ENCODE data around the gene MLYCD. TPM values are rescaled to one million over a fixed set of nuclear protein-coding genes. Genes with fewer than 3 reads are reported as not detected.
A peak's percentile ranks its signal among the peaks of the same experiment; 100 is the strongest.

Gene MLYCD
- total RNA-seq, 1 donor, result 5.1 TPM

GRCh38 chr16:83935005-83935857 lies 36.3 kb downstream of the MLYCD start:
- Histone ChIP-seq H3K4me1 (ENCODE audit: insufficient read depth, low read length) (peaks cover 15% of the 10 kb centered on the region), H3K79me2 (ENCODE audit: insufficient read depth, low read length) (no peaks in the 10 kb centered on the region), H2AFZ (ENCODE audit: low read length) (no peak overlapping the region), H3K27ac (ENCODE audit: low read depth, low read length) (no peak overlapping the region), H3K27me3 (ENCODE audit: insufficient read depth, low read length) (no peaks in the 10 kb centered on the region), H3K4me2 (ENCODE audit: insufficient read depth, low read length) (no peak overlapping the region), H3K36me3 (ENCODE audit: insufficient read depth, low read length) (no peaks in the 10 kb centered on the region), H3K4me3 (ENCODE audit: insufficient read depth, low read length) (no peak overlapping the region), H3K9me3 (ENCODE audit: low read depth, low read length) (no peaks in the 10 kb centered on the region), H4K20me1 (ENCODE audit: insufficient read depth, low read length) (no peaks in the 10 kb centered on the region)
- DNase-seq (ENCODE audit: insufficient read length, low spot score, missing footprints), result peak; percentile 82
- no peak for TF ChIP-seq CTCF (IDR thresholded peaks at IDR 0.05; ENCODE audit: extremely low read depth, low read depth, low read length)

- H3K9me3 ChIP-seq (ENCODE audit: low read depth, low read length), result no peaks in the 10 kb centered on the region
- H3K27ac ChIP-seq (ENCODE audit: low read depth, low read length), result no peak overlapping the region
- no peaks in the 10 kb centered on the region for H3K79me2 ChIP-seq (ENCODE audit: insufficient read depth, low read length)
- H3K4me1 ChIP-seq (ENCODE audit: insufficient read depth, low read length), result peaks cover 15% of the 10 kb centered on the region
- no peak overlapping the region for H2AFZ ChIP-seq (ENCODE audit: low read length)
- no peak for TF ChIP-seq CTCF (IDR thresholded peaks at IDR 0.05; ENCODE audit: extremely low read depth, low read depth, low read length)
- H3K4me2 ChIP-seq (ENCODE audit: insufficient read depth, low read length), result no peak overlapping the region
- peak; percentile 73 for DNase-seq (ENCODE audit: insufficient read length, low spot score, missing footprints)
- no peaks in the 10 kb centered on the region for H3K36me3 ChIP-seq (ENCODE audit: insufficient read depth, low read length)
- H4K20me1 ChIP-seq (ENCODE audit: insufficient read depth, low read length), result no peaks in the 10 kb centered on the region
- H3K27me3 ChIP-seq (ENCODE audit: insufficient read depth, low read length), result peaks cover 3% of the 10 kb centered on the region
- no peak overlapping the region for H3K4me3 ChIP-seq (ENCODE audit: insufficient read depth, low read length)
These were observed 36.9 kb downstream of the MLYCD start for GRCh38 chr16:83935858-83936255.

GRCh38 chr16:83936581-83937165 lies 37.8 kb downstream of the MLYCD start:
- TF ChIP-seq CTCF (IDR thresholded peaks at IDR 0.05; ENCODE audit: extremely low read depth, low read depth, low read length), result no peak

GRCh38 chr16:83937267-83937666 lies 38.4 kb downstream of the MLYCD start:
- no peak overlapping the region for H3K4me3 ChIP-seq (ENCODE audit: insufficient read depth, low read length)
- H3K4me2 ChIP-seq (ENCODE audit: insufficient read depth, low read length), result no peak overlapping the region
- no peaks in the 10 kb centered on the region for H3K9me3 ChIP-seq (ENCODE audit: low read depth, low read length)
- peaks cover 15% of the 10 kb centered on the region for H3K4me1 ChIP-seq (ENCODE audit: insufficient read depth, low read length)
- no peaks in the 10 kb centered on the region for H4K20me1 ChIP-seq (ENCODE audit: insufficient read depth, low read length)
- TF ChIP-seq CTCF (IDR thresholded peaks at IDR 0.05; ENCODE audit: extremely low read depth, low read depth, low read length), result no peak
- no peaks in the 10 kb centered on the region for H3K36me3 ChIP-seq (ENCODE audit: insufficient read depth, low read length)
- no peak overlapping the region for H3K27ac ChIP-seq (ENCODE audit: low read depth, low read length)
- H2AFZ ChIP-seq (ENCODE audit: low read length), result no peak overlapping the region
- DNase-seq (ENCODE audit: insufficient read length, low spot score, missing footprints), result no peak
- H3K79me2 ChIP-seq (ENCODE audit: insufficient read depth, low read length), result no peaks in the 10 kb centered on the region
- H3K27me3 ChIP-seq (ENCODE audit: insufficient read depth, low read length), result peaks cover 4% of the 10 kb centered on the region

More at GRCh38 chr16:83936581-83937165, 37.8 kb downstream of the MLYCD start:
- Histone ChIP-seq H3K4me3 (ENCODE audit: insufficient read depth, low read length) (no peak overlapping the region), H3K36me3 (ENCODE audit: insufficient read depth, low read length) (no peaks in the 10 kb centered on the region), H3K27me3 (ENCODE audit: insufficient read depth, low read length) (peaks cover 4% of the 10 kb centered on the region), H3K79me2 (ENCODE audit: insufficient read depth, low read length) (no peaks in the 10 kb centered on the region), H4K20me1 (ENCODE audit: insufficient read depth, low read length) (no peaks in the 10 kb centered on the region), H3K27ac (ENCODE audit: low read depth, low read length) (no peak overlapping the region), H3K4me2 (ENCODE audit: insufficient read depth, low read length) (no peak overlapping the region), H3K9me3 (ENCODE audit: low read depth, low read length) (no peaks in the 10 kb centered on the region), H3K4me1 (ENCODE audit: insufficient read depth, low read length) (peaks cover 15% of the 10 kb centered on the region), H2AFZ (ENCODE audit: low read length) (no peak overlapping the region)
- DNase-seq (ENCODE audit: insufficient read length, low spot score, missing footprints), result peak; percentile 78
